Erythroblast (primary cell): ENCODE data around the gene SYT14.

Source experiments
- GATA1 ChIP-seq: IDR thresholded peaks from 2 replicates; pipeline ENCODE4 v1.6.1; 2011; ENCODE audit warnings: low read depth, mild to moderate bottlenecking, control low read depth, low read length, moderate library complexity
- POLR2A ChIP-seq: IDR thresholded peaks from 2 replicates; pipeline ENCODE4 v1.6.1; 2011; ENCODE audit warnings: mild to moderate bottlenecking, low read length

GRCh38 chr1:209890641-209891330 is 47.2 kb upstream of the SYT14 start:
- no peak for TF ChIP-seq POLR2A
- TF ChIP-seq GATA1: no peak
